OCI-LY3 (cell line): ENCODE measurements around the gene FRMD4A.

Source experiments
- H2AFZ ChIP-seq: fragments of 200-600, 300-600 bp; shearing (Covaris generic); 2 replicates; pipeline ENCODE4 v1.6.0; 2014; ENCODE audit warnings: antibody characterized with exemption, low read depth, low read length
- H3K27ac ChIP-seq: fragments of 200-600, 300-600 bp; sonication (generic); 2 replicates; pipeline ENCODE4 v1.5.1; 2014; ENCODE audit warnings: mild to moderate bottlenecking, low read length, moderate library complexity, mixed read lengths
- H3K27me3 ChIP-seq: fragments of 200-600, 300-600 bp; sonication (generic); 2 replicates; pipeline ENCODE4 v1.6.1; 2014; ENCODE audit warnings: low read depth, low read length, mixed read lengths
- H3K36me3 ChIP-seq: fragments of 200-600, 300-600 bp; sonication (generic); replicated peaks from 2 replicates; pipeline ENCODE3; 2014; ENCODE audit warnings: low read depth, low read length, mixed read lengths
- H3K4me1 ChIP-seq: fragments of 300-600, 200-600 bp; sonication (generic); 2 replicates; pipeline ENCODE4 v1.6.1; 2014; ENCODE audit warnings: low read length, mixed read lengths
- H3K4me2 ChIP-seq: fragments of 200-600, 300-600 bp; sonication (generic); 2 replicates; pipeline ENCODE4 v1.6.1; 2014; ENCODE audit warnings: low read length, mixed read lengths
- H3K4me3 ChIP-seq: fragments of 300-600, 200-600 bp; sonication (generic); 2 replicates; pipeline ENCODE4 v1.5.1; 2014; ENCODE audit warnings: antibody characterized with exemption, mild to moderate bottlenecking, low read length, moderate library complexity
- H3K79me2 ChIP-seq: fragments of 300-600, 200-600 bp; shearing (Covaris generic); 2 replicates; pipeline ENCODE4 v1.6.1; 2014; ENCODE audit warnings: mild to moderate bottlenecking, low read length, mixed read lengths
- H3K9ac ChIP-seq: fragments of 300-600, 200-600 bp; shearing (Covaris generic); 2 replicates; pipeline ENCODE4 v1.6.0; 2014; ENCODE audit warnings: mild to moderate bottlenecking, low read length, moderate library complexity
- H3K9me3 ChIP-seq: fragments of 200-600, 300-600 bp; shearing (Covaris generic); 2 replicates; pipeline ENCODE4 v1.6.1; 2014; ENCODE audit warnings: low read length, mixed read lengths; ENCODE audit not compliant: insufficient read depth
- H4K20me1 ChIP-seq: fragments of 200-600, 300-600 bp; sonication (generic); 2 replicates; pipeline ENCODE4 v1.6.1; 2016; ENCODE audit warnings: low read length, mixed read lengths; ENCODE audit not compliant: insufficient read depth
- CTCF ChIP-seq: fragments of 200-600, 300-600 bp; sonication (generic); IDR thresholded peaks from 2 replicates; pipeline ENCODE4 v1.5.1; 2014; ENCODE audit warnings: antibody characterized with exemption, low read length, low read depth
- EZH2phosphoT487 ChIP-seq: fragments of 200-600 bp; shearing (Covaris generic); IDR thresholded peaks from 2 replicates; pipeline ENCODE4 v1.6.1; 2018; ENCODE audit warnings: antibody characterized with exemption, mixed run types, low read depth

Gene FRMD4A

GRCh38 chr10:14306190-14306589 lies 24.5 kb downstream of the FRMD4A start:
- Histone ChIP-seq H3K9ac (no peak overlapping the region), H2AFZ (no peak overlapping the region), H3K4me1 (no peaks in the 10 kb centered on the region), H3K9me3 (no peaks in the 10 kb centered on the region), H3K27me3 (no peaks in the 10 kb centered on the region), H3K27ac (no peak overlapping the region), H3K4me2 (no peak overlapping the region), H3K79me2 (no peaks in the 10 kb centered on the region), H3K36me3 (no peaks in the 10 kb centered on the region), H3K4me3 (no peak overlapping the region), H4K20me1 (no peaks in the 10 kb centered on the region)
- no peak for TF ChIP-seq CTCF
- no peak for TF ChIP-seq EZH2phosphoT487

GRCh38 chr10:14304046-14304445 lies 26.7 kb downstream of the FRMD4A start:
- H3K4me3 ChIP-seq: no peak overlapping the region
- H3K9me3 ChIP-seq: no peaks in the 10 kb centered on the region
- H3K27me3 ChIP-seq: peaks cover 11% of the 10 kb centered on the region
- TF ChIP-seq EZH2phosphoT487: no peak
- TF ChIP-seq CTCF: no peak
- H3K9ac ChIP-seq: no peak overlapping the region
- H3K36me3 ChIP-seq: no peaks in the 10 kb centered on the region
- no peak overlapping the region for H2AFZ ChIP-seq
- no peaks in the 10 kb centered on the region for H3K4me1 ChIP-seq
- no peaks in the 10 kb centered on the region for H4K20me1 ChIP-seq
- H3K79me2 ChIP-seq: no peaks in the 10 kb centered on the region
- no peak overlapping the region for H3K4me2 ChIP-seq
- H3K27ac ChIP-seq: no peak overlapping the region

- TF ChIP-seq CTCF: peak; percentile 15; the same call in 1 of the 2 replicates
- no peak for TF ChIP-seq EZH2phosphoT487
- no peaks in the 10 kb centered on the region for H4K20me1 ChIP-seq
- H3K27ac ChIP-seq: no peak overlapping the region
- no peaks in the 10 kb centered on the region for H3K9me3 ChIP-seq
- H3K4me3 ChIP-seq: no peak overlapping the region
- peaks cover 20% of the 10 kb centered on the region for H3K27me3 ChIP-seq
- H2AFZ ChIP-seq: no peak overlapping the region
- H3K4me2 ChIP-seq: no peak overlapping the region
- no peaks in the 10 kb centered on the region for H3K4me1 ChIP-seq
- no peaks in the 10 kb centered on the region for H3K79me2 ChIP-seq
- no peaks in the 10 kb centered on the region for H3K36me3 ChIP-seq
- no peak overlapping the region for H3K9ac ChIP-seq
Observed at GRCh38 chr10:14302035-14302434, 28.7 kb downstream of the FRMD4A start.

GRCh38 chr10:14299556-14299955 lies 31.2 kb downstream of the FRMD4A start:
- Histone ChIP-seq H4K20me1 (no peaks in the 10 kb centered on the region), H3K36me3 (no peaks in the 10 kb centered on the region), H3K27me3 (peaks cover 20% of the 10 kb centered on the region), H3K4me1 (no peaks in the 10 kb centered on the region), H3K9me3 (no peaks in the 10 kb centered on the region), H3K79me2 (no peaks in the 10 kb centered on the region), H3K27ac (no peak overlapping the region), H2AFZ (no peak overlapping the region), H3K9ac (no peak overlapping the region), H3K4me3 (no peak overlapping the region), H3K4me2 (no peak overlapping the region)
- TF ChIP-seq CTCF: no peak
- no peak for TF ChIP-seq EZH2phosphoT487
